Pulmonary artery endothelial cell (primary cell): ENCODE measurements around the gene TAF9B. TPM values are rescaled to one million over a fixed set of nuclear protein-coding genes. Genes with fewer than 3 reads are reported as not detected.
"Not testable (repeated sequence)": the region's sequence is repeated elsewhere in the genome, so short reads cannot be mapped to it uniquely, and the experiment has no call there.

Source experiments
- DNase-seq: peaks from one replicate; pipeline ENCODE4 v3.0.0-alpha.2; 2011; ENCODE audit warnings: low read depth, low spot score
- total RNA-seq: library from RNA; depleted of rRNA; stranded (reverse); fragments of >200 nt; gene quantifications from 2 replicates; pipeline ENCODE4 v1.2.3, GENCODE V29; 2014

Gene TAF9B
- total RNA-seq, 1 donor from 2014 or later = 20.2 TPM

- DNase-seq = no peak
Observed at GRCh38 chrX:78116365-78116764, 23.1 kb downstream of the TAF9B start.

GRCh38 chrX:78111140-78111931 is 28.1 kb downstream of the TAF9B start:
- DNase-seq = no peak

GRCh38 chrX:78109458-78109857 is 30.0 kb downstream of the TAF9B start:
- no peak for DNase-seq

- no peak for DNase-seq
Observed at GRCh38 chrX:78106651-78106986, 32.8 kb downstream of the TAF9B start.

GRCh38 chrX:78105944-78106650 is 33.4 kb downstream of the TAF9B start:
- DNase-seq = no peak

GRCh38 chrX:78104447-78105176 is 34.8 kb downstream of the TAF9B start:
- DNase-seq = no peak

- DNase-seq = peak; percentile 90
Observed at GRCh38 chrX:78103623-78104446, 35.6 kb downstream of the TAF9B start, which contains the start of gene PGK1. PGK1 (plus strand) TSS chrX:78104248; CDS start chrX:78104341, 93 bp downstream.

GRCh38 chrX:78103001-78103622 is 36.3 kb downstream of the TAF9B start:
- DNase-seq = no peak

GRCh38 chrX:78102091-78102490 is 37.4 kb downstream of the TAF9B start:
- DNase-seq = no peak

GRCh38 chrX:78098108-78098507 is 41.3 kb downstream of the TAF9B start:
- DNase-seq = no peak

GRCh38 chrX:78092296-78092695 is 47.2 kb downstream of the TAF9B start:
- DNase-seq = no peak

GRCh38 chrX:78081413-78081812 is 58.0 kb downstream of the TAF9B start:
- DNase-seq = not testable (repeated sequence)

Other genes starting within 250 kb of the TAF9B start
- 180 and 305 TPM in 2 replicates for gene MAGT1, start 244.2 kb downstream of the TAF9B start, total RNA-seq
- gene COX7B, start 240.2 kb downstream of the TAF9B start, total RNA-seq = 332 and 450 TPM in 2 replicates
- 11.2 and 11.5 TPM in 2 replicates for gene ATP7A, start 229.0 kb downstream of the TAF9B start, total RNA-seq
- 0.14 TPM in 1 of 2 replicates, not detected in the other for gene PGAM4, start 170.0 kb downstream of the TAF9B start, total RNA-seq
- gene PGK1, start 35.4 kb downstream of the TAF9B start, total RNA-seq = 266 and 283 TPM in 2 replicates
- not detected in 2 replicates for gene CYSLTR1, start 188.0 kb upstream of the TAF9B start, total RNA-seq